H54 (cell line): ENCODE results near the gene TAS1R3.

Experiments used
- DNase-seq: peaks from one replicate; pipeline ENCODE4 v3.0.0; 2011; ENCODE audit warnings: low spot score, mixed read lengths; ENCODE audit not compliant: insufficient read length
- FAIRE-seq: peaks from 3 replicates; lab custom pipeline; 2011; peaks lifted over from hg19 to GRCh38; lab: Jason Lieb, UNC
- POLR2A ChIP-seq: IDR thresholded peaks from 2 replicates; pipeline ENCODE4 v1.6.1; 2011; ENCODE audit warnings: low read depth, mild to moderate bottlenecking, low read length

The TAS1R3 gene

DNA sequence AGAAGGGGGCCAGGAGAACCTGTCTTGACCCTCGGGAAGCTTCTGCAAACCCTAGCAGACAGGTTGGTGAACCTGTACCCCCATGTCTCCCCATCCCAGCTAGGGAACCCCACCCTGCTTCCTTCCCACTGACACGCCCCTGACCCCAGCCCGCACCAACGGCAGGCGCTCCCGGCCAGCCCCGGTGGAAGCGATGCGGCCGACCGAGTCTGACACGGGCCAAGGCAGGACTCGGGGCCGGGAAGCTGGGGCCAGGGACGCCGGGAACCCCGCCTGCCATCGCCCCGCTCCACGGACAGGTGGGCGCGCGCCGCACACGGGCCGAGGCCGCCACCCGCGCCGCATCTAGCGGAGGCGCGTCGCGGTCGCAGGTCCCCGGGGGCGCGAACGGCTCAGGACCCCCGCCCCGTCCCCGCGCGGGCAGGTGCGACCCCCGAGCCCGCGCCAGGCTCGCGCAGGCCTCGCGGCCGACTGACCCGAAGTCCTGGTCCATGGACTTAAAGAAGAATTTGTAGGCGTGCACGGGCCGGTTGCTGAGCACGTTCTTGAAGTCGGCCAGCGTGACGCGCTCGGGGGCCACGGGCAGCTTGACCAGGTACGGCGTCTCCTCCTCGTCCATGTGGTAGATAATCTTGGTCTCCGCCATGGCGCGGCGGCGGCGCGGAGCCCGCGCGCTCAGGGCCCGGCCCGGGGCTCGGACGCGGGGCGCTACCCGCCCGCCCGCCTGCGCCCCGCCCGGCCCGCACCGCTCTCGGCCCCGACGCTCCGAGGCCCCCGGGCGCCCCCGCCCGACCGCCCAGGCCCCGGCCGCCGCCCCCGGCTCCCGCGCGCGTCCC, 17.6 kb downstream of the TAS1R3 start:
- no peak for TF ChIP-seq POLR2A
- DNase-seq (no peak), FAIRE-seq (no peak)

DNA sequence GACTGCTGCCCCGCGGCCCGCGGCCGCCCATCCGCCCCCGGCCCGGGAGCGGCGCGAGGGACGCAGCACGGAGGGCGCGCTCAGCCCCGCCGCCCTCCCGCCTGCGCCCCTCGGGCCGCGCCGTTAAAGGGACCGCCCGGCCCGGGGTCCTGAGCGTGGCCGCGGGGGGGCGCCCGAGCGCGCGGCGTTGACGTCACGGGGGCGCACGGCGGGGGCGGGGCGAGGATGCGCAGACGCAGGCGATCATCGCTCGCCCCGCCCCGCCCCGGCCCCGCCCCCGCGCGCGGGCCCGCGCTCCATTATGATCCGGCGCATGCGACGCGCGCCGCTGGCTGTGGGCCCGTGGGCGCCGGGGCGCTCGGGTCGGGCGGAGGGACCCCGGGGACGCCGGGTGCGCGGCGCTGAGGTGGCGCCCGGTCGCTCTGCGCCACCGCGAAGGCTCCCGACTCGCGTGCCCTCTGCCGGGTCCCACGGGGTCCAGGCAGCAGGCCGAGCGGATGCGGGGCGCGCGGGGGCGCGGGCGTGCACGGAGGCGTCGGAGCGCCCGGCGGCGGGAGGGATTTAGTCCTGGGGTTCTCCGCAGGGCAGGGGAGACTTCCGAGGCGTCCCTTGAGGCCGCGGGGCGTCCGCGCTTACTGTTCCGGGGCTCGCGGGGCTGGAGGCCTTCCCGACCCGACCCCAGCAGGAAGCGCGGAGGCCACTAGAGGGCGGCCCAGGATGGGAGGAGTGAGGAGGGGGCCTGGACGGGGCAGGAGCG, 18.4 kb downstream of the TAS1R3 start, which contains the start of gene DVL1:
Gene DVL1 (minus strand): TSS at position 163 of the 757 bp plus-strand sequence. CDS start 353 bp downstream, outside the sequence.
- FAIRE-seq (no peak), DNase-seq (no peak)
- no peak; the same call in 1 of the 2 replicates for TF ChIP-seq POLR2A

DNA sequence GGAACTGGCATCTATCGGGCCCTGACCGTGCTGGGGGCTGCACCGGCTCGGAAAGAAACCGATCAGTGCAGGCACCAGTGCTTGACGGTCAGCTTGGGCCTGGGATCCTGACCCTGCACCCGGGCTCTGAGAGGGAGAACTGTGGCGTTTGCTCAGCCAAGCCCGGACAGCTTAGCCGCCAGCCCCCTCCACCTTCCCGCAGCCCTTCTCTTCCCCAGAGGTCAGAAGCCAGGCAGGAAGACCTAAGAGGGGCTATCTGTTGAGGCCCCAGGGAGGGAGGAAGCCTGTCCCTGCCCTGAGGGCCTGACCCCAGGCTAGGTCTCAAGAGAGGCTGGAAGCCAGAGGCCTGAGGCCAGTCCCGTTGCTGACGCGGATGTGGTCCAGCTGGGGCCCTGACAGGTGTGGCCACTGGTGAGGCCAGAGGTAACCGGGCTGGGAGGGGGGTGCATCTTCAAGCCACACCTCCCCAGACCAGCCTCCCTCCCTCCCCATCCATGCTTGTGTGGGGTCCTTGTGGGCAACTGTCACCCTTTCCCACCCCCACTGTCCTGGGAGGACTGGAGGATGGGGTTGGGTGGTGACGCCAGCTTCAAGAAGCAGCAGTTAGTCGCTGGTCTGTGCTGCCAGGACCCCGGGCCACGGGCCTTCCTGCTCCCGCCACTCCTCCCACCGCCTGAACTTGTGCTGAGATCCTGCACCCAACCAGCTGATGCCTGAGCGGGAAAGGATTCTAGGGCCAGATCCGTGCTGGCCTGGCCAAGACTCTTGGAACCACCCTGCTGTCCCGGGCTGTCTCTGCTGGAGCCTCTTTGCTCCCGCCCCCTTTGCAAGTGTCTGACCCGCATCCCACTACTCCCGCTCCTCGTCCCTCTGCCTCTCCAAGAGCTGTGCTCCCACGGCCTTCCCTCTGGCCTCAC, 20.7 kb downstream of the TAS1R3 start:
- DNase-seq (no peak), FAIRE-seq (no peak)
- TF ChIP-seq POLR2A, result no peak

DNA sequence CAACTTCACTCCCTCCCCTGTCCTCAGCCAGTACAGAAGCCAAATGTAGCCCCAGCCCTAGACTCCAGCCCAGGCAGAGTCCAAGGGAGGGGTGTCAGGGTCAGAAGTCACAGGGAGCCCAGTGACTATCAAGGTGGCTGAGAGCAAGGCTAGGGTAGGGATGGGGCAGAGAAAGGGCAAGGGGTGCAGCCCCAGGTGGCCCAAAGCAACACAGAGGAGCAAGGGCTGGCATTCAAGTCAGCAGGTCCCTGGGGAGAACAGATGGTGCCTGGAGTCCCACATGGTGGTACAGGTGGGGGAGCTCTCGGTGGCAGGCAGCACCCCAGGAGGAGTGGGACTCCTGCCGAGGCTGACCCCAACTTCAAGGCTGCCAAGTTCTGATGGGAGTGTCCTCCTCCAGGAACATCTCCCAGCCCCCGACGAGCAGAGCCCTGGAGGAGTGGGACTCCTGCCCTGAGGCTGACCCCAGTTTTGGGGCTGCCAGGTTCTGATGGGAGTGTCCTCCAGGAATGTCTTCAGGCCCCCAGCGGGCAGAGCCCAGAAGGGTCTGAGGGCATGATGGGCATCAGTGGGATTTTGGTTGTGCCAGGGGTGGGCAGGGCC, 21.8 kb downstream of the TAS1R3 start:
- no peak for TF ChIP-seq POLR2A
- DNase-seq, result no peak
- FAIRE-seq, result no peak

DNA sequence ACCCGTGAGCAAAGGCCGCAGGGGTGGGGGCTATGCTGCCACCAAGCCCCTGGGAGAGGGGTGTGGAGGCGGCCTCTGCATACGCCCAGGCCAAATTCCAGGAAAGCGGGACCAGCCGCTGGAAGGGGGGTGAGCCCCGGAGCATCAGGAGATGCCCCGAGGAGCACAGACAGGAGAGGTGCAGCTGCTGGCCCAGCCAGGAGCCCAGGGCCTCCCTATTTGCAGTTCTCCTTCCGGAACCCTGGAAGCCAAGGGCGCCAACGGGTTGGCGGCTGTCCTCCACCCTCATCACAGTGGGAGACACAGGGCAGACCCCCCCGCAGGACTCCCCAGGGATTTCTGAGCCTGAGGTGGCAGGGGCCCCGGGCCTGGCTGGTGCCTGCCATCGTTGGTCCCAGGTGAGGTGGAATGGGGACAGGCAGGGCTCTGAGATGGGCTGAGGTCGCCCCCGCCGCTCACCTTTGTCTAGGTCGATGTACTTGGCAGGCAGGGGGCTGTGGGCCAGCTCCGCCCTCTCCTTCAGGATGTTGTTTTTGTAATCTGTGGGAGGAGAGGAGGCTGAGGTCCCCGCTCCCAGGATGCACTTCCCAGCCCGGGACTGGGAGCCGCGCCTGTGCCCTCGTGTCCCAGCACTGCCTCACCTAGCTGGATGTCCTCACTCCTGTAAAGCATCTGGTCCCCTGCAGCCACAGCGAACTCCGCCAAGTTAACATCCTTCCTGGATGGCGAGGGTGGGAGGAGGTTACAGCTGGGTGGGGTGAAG, 22.5 kb downstream of the TAS1R3 start:
- DNase-seq (no peak), FAIRE-seq (no peak)
- TF ChIP-seq POLR2A, result no peak; the same call in 1 of the 2 replicates

DNA sequence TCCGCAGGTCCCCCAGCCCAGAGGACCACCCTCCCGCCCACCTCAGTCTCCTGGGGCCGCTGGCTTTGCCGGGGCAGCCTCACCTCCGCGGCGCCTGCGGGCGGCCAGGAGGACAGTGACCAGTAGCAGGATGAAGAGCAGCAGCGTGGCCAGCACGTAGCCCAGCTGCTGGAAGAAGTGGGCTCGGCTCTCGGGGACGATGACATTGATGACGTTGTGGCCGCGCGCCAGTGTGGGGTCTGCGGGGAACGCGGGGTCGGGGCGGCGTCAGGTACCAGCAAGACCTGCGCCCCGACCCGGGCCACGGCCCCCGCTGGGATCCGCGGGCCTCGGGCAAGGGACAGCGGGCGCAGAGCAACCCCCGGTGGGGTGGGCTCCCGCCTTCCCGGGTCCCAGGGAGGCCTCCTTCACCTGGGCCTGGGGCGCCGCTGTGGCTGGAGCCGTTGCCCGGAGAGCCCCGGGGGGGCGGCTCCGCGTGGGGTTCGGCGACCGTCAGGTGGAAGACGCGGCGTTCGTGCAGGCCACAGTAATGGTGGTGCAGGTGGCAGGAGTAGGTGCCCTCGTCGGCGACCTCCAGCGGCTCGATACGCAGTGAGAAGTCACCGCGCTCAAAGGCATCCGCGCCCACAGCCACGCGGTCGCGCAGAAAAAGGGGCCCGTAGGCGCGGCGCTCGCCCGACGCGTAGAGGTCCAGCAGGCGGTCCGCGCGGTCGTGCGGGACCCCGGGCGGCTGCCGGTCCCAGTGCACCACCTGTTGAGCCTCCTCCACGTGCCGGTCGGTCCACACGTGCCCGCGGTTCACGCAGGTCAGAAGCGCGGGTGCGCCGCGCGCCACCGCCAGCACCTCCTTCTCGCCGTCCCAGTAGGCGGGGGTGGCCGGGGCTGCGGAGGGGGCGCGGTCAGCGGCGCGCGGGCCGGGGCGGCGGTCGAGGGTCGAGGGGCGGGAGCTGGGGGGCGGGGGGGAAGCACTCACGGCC, 23.5 kb downstream of the TAS1R3 start:
- FAIRE-seq, result no peak
- DNase-seq, result no peak
- TF ChIP-seq POLR2A, result no peak

DNA sequence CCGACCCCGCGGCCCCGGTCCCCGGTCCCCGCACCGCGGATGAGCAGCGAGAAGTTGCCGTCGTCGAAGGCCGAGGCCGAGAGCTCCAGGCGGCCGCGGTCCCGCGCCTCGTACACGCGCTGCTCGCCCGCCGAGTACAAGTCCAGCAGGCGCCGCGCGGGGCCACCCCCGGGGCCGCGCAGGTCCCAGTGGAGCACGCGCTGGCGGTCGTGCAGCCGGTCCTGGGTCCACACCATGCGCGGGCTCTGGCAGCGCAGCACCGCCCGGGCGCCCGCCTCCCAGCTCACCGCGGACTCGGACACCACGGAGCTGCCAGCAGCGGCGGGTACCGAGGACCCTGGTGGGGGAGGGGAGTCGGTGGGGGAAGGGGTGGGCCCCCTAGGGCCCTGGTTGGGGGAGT, 24.3 kb downstream of the TAS1R3 start:
- FAIRE-seq, result no peak
- no peak for DNase-seq
- TF ChIP-seq POLR2A, result no peak

DNA sequence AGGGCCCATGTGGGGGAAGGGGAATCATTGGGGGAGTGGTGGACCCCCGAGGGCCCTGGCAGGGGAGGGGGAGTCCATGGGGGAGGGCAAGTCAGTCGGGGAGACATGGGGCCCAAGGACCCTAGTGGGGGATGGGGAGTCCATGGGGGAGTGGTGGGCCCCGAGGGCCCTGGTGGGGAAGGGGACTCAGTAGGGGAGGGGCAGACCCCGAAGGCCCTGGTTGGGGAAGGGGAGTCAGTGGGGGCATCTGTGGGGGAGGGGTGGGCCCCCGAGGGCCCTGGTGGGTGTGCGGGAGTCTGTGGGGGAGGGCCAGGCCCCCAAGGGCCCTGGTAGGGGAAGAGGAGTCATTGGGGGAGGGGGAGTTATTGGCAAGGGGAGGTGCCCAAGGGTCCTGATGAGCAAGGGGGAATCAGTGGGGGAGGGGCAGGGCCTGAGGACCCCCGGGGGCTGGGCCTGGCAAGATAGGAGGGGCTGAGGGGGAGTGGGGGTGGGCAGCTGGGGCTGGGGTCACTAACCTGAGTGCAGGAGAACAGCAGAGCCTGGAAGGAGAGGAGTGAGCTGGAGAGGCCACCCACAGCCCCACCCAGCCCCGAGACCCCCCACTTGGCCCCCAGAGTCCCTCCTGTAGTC, 25.2 kb downstream of the TAS1R3 start:
- DNase-seq (no peak), FAIRE-seq (no peak)
- no peak for TF ChIP-seq POLR2A

DNA sequence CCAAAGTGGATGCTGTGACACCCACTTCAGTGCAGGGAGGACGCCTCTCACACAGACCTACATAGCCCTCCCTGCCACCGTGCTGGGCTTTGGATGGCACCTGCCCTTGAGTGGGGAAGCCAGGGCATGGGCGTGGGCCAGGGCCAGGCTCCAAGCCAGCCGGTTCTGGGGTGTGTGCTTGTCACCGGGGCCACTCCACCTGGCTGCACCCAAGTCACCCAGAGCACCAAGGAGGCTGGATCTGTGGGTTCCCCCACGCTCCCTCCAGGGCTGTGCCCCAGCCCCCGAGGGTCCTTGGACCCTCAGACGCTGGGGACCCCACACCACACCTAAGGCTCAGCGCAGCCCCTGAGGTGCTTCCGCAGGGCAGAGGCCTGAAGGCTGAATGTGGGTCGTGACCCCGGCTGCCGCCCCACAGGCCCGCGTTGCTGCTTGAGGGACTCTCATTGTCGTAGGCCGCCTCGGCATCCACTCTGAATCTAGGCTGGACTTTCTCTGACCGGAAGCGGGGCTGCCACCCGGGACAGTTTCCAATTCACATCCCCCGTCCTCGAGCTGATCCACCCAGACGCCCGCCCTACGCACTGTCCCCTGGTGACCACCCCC, 25.8 kb downstream of the TAS1R3 start:
- no peak for TF ChIP-seq POLR2A
- FAIRE-seq (no peak), DNase-seq (no peak)

DNA sequence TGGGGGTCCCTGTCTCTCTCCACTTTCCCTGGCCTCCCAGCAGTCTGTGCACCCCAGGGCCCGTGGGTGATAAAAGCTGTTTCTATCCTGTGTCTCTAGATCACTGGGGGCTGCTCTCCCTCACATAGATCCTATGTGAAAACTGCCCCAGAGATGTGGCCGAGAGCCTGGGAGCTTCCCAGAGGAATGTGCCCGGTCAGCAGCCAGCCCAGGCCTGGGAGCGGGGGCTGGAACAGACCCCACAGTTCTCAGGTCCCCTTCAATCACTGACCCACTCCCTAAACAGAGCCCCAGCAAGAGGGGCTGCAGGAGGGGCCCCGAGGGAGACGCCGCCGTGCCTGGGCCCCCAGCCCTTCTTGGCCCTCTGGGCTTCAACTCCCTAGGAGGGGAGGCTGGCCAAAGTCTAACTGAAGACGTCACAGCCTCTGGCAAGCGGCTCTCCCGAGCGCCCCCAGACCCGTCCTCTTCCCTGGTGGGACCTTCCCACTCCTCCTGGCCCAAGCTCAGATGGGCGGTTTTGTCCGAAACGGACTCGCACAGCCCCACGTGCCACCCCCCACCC, 26.9 kb downstream of the TAS1R3 start:
- FAIRE-seq, result no peak

More for the DNA sequence above, 26.9 kb downstream of the TAS1R3 start:
- no peak for DNase-seq
- TF ChIP-seq POLR2A, result no peak
